ENCODE data around the gene UTP4. TPM values are rescaled to one million over a fixed set of nuclear protein-coding genes. Genes with fewer than 3 reads are reported as not detected.

Gene UTP4
- total RNA-seq (2022; extraction: Qiagen RNA extraction; ENCODE audit: low read depth): 85.6 to 97.9 TPM (median 88.6 TPM) in 5 replicates

GRCh38 chr16:69132424-69133252 is at the start of gene UTP4, which contains the start of gene CHTF8:
UTP4 (plus strand) TSS chr16:69132649; CDS start chr16:69133460, 811 bp downstream.
CHTF8 (minus strand) TSS chr16:69132588; CDS start chr16:69121458, 11,130 bp downstream.

GRCh38 chr16:69105501-69106361 is 26.7 kb upstream of the UTP4 start, which contains the start of gene HAS3:
HAS3 (plus strand) TSS chr16:69105653; CDS start chr16:69109396, 3,743 bp downstream.

GRCh38 chr16:69186642-69187445 is 54.4 kb downstream of the UTP4 start, which contains the start of gene SNTB2:
SNTB2 (plus strand) TSS chr16:69187164; CDS start chr16:69187167, 3 bp downstream.

Other genes starting within 250 kb of the UTP4 start
- gene HAS3, start 27.0 kb upstream of the UTP4 start, total RNA-seq (2022; extraction: Qiagen RNA extraction; ENCODE audit: low read depth): 38.9 to 59.6 TPM (median 52.0 TPM) in 5 replicates
- 106 to 134 TPM (median 125 TPM) in 5 replicates for gene CHTF8, start 61 bp upstream of the UTP4 start, total RNA-seq (2022; extraction: Qiagen RNA extraction; ENCODE audit: low read depth)
- gene SNTB2, start 54.5 kb downstream of the UTP4 start, total RNA-seq (2022; extraction: Qiagen RNA extraction; ENCODE audit: low read depth): 5.1 to 7.1 TPM (median 6.9 TPM) in 5 replicates
- gene VPS4A, start 178.7 kb downstream of the UTP4 start, total RNA-seq (2022; extraction: Qiagen RNA extraction; ENCODE audit: low read depth): 30.4 to 33.1 TPM (median 30.6 TPM) in 5 replicates
- 22.7 to 49.0 TPM (median 40.1 TPM) in 5 replicates for gene PDF, start 197.9 kb downstream of the UTP4 start, total RNA-seq (2022; extraction: Qiagen RNA extraction; ENCODE audit: low read depth)
- 19.8 to 27.3 TPM (median 25.6 TPM) in 5 replicates for gene COG8, start 206.9 kb downstream of the UTP4 start, total RNA-seq (2022; extraction: Qiagen RNA extraction; ENCODE audit: low read depth)
- 50.6 to 76.3 TPM (median 58.4 TPM) in 5 replicates for gene NIP7, start 207.1 kb downstream of the UTP4 start, total RNA-seq (2022; extraction: Qiagen RNA extraction; ENCODE audit: low read depth)
- gene TMED6, start 219.1 kb downstream of the UTP4 start, total RNA-seq (2022; extraction: Qiagen RNA extraction; ENCODE audit: low read depth): not detected in 5 replicates

Measured in A549 treated with RU486 at 1 μM for 4 hours (cell line).